ENCODE measurements around the gene TCF4.

The TCF4 gene

GRCh38 chr18:55243857-55244256 is 344.1 kb downstream of the TCF4 start:
- POLR2A ChIA-PET, result no interaction called here
- TF ChIP-seq ELF4 (IDR thresholded peaks at IDR 0.05), result no peak
- TF ChIP-seq CTBP1 (IDR thresholded peaks at IDR 0.05; ENCODE audit: borderline replicate concordance), result no peak
- no peak for TF ChIP-seq SUZ12 (IDR thresholded peaks at IDR 0.05)
- TF ChIP-seq, protein P1, sequence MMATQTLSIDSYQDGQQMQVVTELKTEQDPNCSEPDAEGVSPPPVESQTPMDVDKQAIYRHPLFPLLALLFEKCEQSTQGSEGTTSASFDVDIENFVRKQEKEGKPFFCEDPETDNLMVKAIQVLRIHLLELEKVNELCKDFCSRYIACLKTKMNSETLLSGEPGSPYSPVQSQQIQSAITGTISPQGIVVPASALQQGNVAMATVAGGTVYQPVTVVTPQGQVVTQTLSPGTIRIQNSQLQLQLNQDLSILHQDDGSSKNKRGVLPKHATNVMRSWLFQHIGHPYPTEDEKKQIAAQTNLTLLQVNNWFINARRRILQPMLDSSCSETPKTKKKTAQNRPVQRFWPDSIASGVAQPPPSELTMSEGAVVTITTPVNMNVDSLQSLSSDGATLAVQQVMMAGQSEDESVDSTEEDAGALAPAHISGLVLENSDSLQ (IDR thresholded peaks at IDR 0.05), result no peak
- TF ChIP-seq FOXM1 (IDR thresholded peaks at IDR 0.05; ENCODE audit: borderline replicate concordance), result no peak
- TF ChIP-seq LEF1 (IDR thresholded peaks at IDR 0.05; ENCODE audit: borderline replicate concordance), result no peak
- no peak for TF ChIP-seq HDGF (IDR thresholded peaks at IDR 0.05; ENCODE audit: borderline replicate concordance)
- TF ChIP-seq BHLHE40 (IDR thresholded peaks at IDR 0.05; ENCODE audit: borderline replicate concordance), result no peak
- no peak for TF ChIP-seq L3MBTL2 (conservative IDR thresholded peaks at IDR 0.05)
- no peak for TF ChIP-seq ZNF384 (IDR thresholded peaks at IDR 0.05)
- DNase-seq (ENCODE audit: extremely low spot score), result no peak
- CTCF ChIA-PET, result interaction anchor here (0.6 to 1.0 kb wide), 2 partner anchors 9 to 172 kb away, joined by 3 to 4 read pairs; no protein-coding TSS in a partner anchor

DNA sequence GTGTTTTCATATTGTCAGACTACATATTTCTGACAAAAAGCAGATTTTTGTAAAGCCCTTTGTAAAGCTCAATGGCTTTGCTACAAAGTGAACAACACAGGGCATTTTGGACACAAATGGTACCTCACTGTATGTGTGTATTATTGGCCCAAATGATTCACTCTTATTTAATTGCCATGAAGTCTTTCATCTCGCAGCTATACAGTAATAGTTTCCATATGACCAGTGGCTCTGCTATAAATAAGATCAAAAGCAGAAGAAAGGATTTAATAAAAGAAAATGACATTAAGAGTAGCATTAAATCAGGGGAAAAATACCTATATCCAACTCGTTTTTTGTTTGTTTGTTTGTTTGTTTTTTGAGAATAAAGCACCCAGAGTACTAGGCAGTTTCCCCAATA is 344.7 kb downstream of the TCF4 start:
- POLR2A ChIA-PET, result no interaction called here
- CTCF ChIA-PET, result no interaction called here

DNA sequence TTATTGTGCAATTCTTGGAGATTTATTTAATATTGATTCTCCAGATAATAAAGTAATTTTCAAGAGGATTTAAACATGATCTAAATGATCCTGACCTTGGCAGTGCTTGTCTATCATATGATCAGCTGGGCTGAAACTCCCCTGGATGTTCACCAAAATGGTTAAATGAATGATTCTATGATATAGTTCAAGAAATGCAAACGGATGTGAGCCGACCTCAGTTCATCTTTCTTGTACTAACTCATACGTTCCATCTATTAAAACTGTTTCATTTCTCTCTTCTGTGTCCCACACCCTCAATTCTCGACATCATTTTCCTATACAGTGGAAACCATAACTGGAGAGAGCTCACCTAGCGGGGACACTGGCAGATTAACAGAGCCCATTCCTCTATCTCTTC is 347.0 kb downstream of the TCF4 start:
- ChIA-PET CTCF (no interaction called here), POLR2A (no interaction called here)
- TF ChIP-seq FOXM1 (IDR thresholded peaks at IDR 0.05; ENCODE audit: borderline replicate concordance) (no peak), NFRKB (IDR thresholded peaks at IDR 0.05) (no peak), FOXK2 (IDR thresholded peaks at IDR 0.05) (no peak), L3MBTL2 (conservative IDR thresholded peaks at IDR 0.05) (no peak), SUZ12 (IDR thresholded peaks at IDR 0.05) (no peak), SP1 (IDR thresholded peaks at IDR 0.05) (no peak), ZNF384 (IDR thresholded peaks at IDR 0.05) (no peak), CTBP1 (IDR thresholded peaks at IDR 0.05; ENCODE audit: borderline replicate concordance) (no peak), LEF1 (IDR thresholded peaks at IDR 0.05; ENCODE audit: borderline replicate concordance) (no peak), BHLHE40 (IDR thresholded peaks at IDR 0.05; ENCODE audit: borderline replicate concordance) (no peak), FOXA1 (IDR thresholded peaks at IDR 0.05) (no peak)
- TF ChIP-seq, protein P1 (IDR thresholded peaks at IDR 0.05), result no peak
- no peak for DNase-seq (ENCODE audit: extremely low spot score)

More for the DNA sequence above, 344.7 kb downstream of the TCF4 start:
- no peak for DNase-seq (ENCODE audit: extremely low spot score)
- TF ChIP-seq ARNT (IDR thresholded peaks at IDR 0.05), result no peak
- TF ChIP-seq FOXM1 (IDR thresholded peaks at IDR 0.05; ENCODE audit: borderline replicate concordance), result no peak
- no peak for TF ChIP-seq BHLHE40 (IDR thresholded peaks at IDR 0.05; ENCODE audit: borderline replicate concordance)
- no peak for TF ChIP-seq L3MBTL2 (conservative IDR thresholded peaks at IDR 0.05)

- ChIA-PET CTCF (no interaction called here), POLR2A (no interaction called here)
- TF ChIP-seq CTBP1 (IDR thresholded peaks at IDR 0.05; ENCODE audit: borderline replicate concordance), result no peak
- no peak for DNase-seq (ENCODE audit: extremely low spot score)
Measured at GRCh38 chr18:55239740-55240139, 348.3 kb downstream of the TCF4 start.

DNA sequence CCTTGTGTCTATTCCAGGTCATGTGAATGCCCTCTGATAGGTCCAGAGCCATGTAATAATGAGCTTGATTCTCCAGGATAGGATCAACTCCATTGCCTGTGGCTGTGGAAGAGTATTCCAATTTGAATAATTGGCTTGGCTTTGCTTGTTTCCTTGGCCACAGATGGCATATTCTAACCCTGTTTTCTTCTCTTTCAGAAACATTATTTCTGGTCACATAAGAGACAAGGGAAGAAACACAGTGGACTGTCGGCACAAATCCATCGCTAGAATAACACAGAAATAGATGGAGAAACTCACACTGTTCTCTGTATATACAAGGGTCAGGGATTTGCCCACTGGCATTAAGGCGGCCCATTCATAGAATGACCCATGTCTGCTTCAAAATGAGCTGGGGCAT is 350.3 kb downstream of the TCF4 start:
- DNase-seq (ENCODE audit: extremely low spot score), result no peak
- CTCF ChIA-PET, result interaction anchor here (1.0 kb wide), 1 partner anchor 8 kb away, joined by 3 read pairs; no protein-coding TSS in a partner anchor
- POLR2A ChIA-PET, result no interaction called here
- TF ChIP-seq ELF4 (IDR thresholded peaks at IDR 0.05) (no peak), ARNT (IDR thresholded peaks at IDR 0.05) (no peak), SUZ12 (IDR thresholded peaks at IDR 0.05) (no peak), HDGF (IDR thresholded peaks at IDR 0.05; ENCODE audit: borderline replicate concordance) (no peak), ZNF384 (IDR thresholded peaks at IDR 0.05) (no peak), LEF1 (IDR thresholded peaks at IDR 0.05; ENCODE audit: borderline replicate concordance) (no peak), FOXA1 (IDR thresholded peaks at IDR 0.05) (no peak), NFRKB (IDR thresholded peaks at IDR 0.05) (no peak), BHLHE40 (IDR thresholded peaks at IDR 0.05; ENCODE audit: borderline replicate concordance) (no peak), SP1 (IDR thresholded peaks at IDR 0.05) (no peak), CTBP1 (IDR thresholded peaks at IDR 0.05; ENCODE audit: borderline replicate concordance) (no peak), L3MBTL2 (conservative IDR thresholded peaks at IDR 0.05) (no peak), TARDBP (IDR thresholded peaks at IDR 0.05) (no peak)

- POLR2A ChIA-PET, result no interaction called here
- TF ChIP-seq L3MBTL2 (conservative IDR thresholded peaks at IDR 0.05), result no peak
- no peak for TF ChIP-seq SUZ12 (IDR thresholded peaks at IDR 0.05)
- TF ChIP-seq LEF1 (IDR thresholded peaks at IDR 0.05; ENCODE audit: borderline replicate concordance), result no peak
- no peak for TF ChIP-seq SP1 (IDR thresholded peaks at IDR 0.05)
- no peak for TF ChIP-seq CTBP1 (IDR thresholded peaks at IDR 0.05; ENCODE audit: borderline replicate concordance)
- no peak for TF ChIP-seq ARNT (IDR thresholded peaks at IDR 0.05)
- TF ChIP-seq TARDBP (IDR thresholded peaks at IDR 0.05), result no peak
- no peak for TF ChIP-seq FOXK2 (IDR thresholded peaks at IDR 0.05)
- TF ChIP-seq ZNF384 (IDR thresholded peaks at IDR 0.05), result no peak
- TF ChIP-seq FOXA1 (IDR thresholded peaks at IDR 0.05), result no peak
- no peak for TF ChIP-seq ELF4 (IDR thresholded peaks at IDR 0.05)
- CTCF ChIA-PET, result no interaction called here
- no peak for DNase-seq (ENCODE audit: extremely low spot score)
Measured at GRCh38 chr18:55236150-55236931, 351.7 kb downstream of the TCF4 start.

GRCh38 chr18:55235094-55235461 is 352.9 kb downstream of the TCF4 start:
- ChIA-PET POLR2A (interaction anchor here (1.1 kb wide), 1 partner anchor 355 kb away, joined by 3 read pairs; no protein-coding TSS in a partner anchor), CTCF (interaction anchor here (0.6 to 1.4 kb wide), 9 partner anchors 10 to 1330 kb away, joined by 3 to 7 read pairs (median 3); no protein-coding TSS in a partner anchor)
- DNase-seq (ENCODE audit: extremely low spot score), result no peak
- no peak for TF ChIP-seq FOXM1 (IDR thresholded peaks at IDR 0.05; ENCODE audit: borderline replicate concordance)
- TF ChIP-seq SUZ12 (IDR thresholded peaks at IDR 0.05), result no peak

All from HEK293T (cell line).